ENCODE results near the gene MTX1. TPM values are rescaled to one million over a fixed set of nuclear protein-coding genes. Genes with fewer than 3 reads are reported as not detected.
A peak's percentile ranks its signal among the peaks of the same experiment; 100 is the strongest.

Gene MTX1
- total RNA-seq, 1 experiment from 2014 or later = 69.1 TPM

- H3K4me2 ChIP-seq (ENCODE audit: low read length) = peak overlapping the region; percentile 95
- H4K20me1 ChIP-seq (ENCODE audit: insufficient read depth) = no peaks in the 10 kb centered on the region
- peak overlapping the region; percentile 89 for H3K9ac ChIP-seq (ENCODE audit: low read length)
- ChIA-PET RAD21 (ENCODE audit: low non-redundant PET in 1 of 2, low total read pairs in 2 of 2, uncharacterized antibody in 2 of 2, unreplicated experiment in 2 of 2) (interaction anchor here in 1 of 2 experiments (0.6 to 1.5 kb wide), 3 partner anchors 16 to 21 kb away, joined by 3 read pairs; partner anchors contain the start of gene KRTCAP2), CTCF (interaction anchor here (0.6 to 4.6 kb wide), 14 partner anchors 10 to 210 kb away, joined by 3 to 71 read pairs (median 7); partner anchors contain the start of genes ADAM15, FLAD1, KRTCAP2 and THBS3), POLR2A (interaction anchor here (0.6 to 2.6 kb wide), 12 partner anchors 8 to 220 kb away, joined by 3 to 15 read pairs (median 7); partner anchors contain the start of genes KRTCAP2, MTX1 and THBS3)
- ATAC-seq = peak; percentile 78
- peak overlapping the region; percentile 97 for H3K27ac ChIP-seq (ENCODE audit: low read depth, low read length)
- no peaks in the 10 kb centered on the region for H3K9me2 ChIP-seq (ENCODE audit: insufficient read depth)
- no peaks in the 10 kb centered on the region for H3K9me3 ChIP-seq (ENCODE audit: control insufficient read depth in 1 of 2, insufficient read depth in 1 of 2, low read depth in 1 of 2, low read length in 2 of 2)
- H2AFZ ChIP-seq (ENCODE audit: low read depth, low read length, poor library complexity, severe bottlenecking) = no peak overlapping the region
- no TSS peak for BruUV-seq (replicated peaks)
- peaks cover 15 to 36% of the 10 kb centered on the region in 2 experiments; a peak in 3 of 4 replicates for H3K4me1 ChIP-seq (ENCODE audit: control insufficient read depth in 1 of 2, insufficient read depth in 2 of 2, low read length in 2 of 2)
- no peaks in the 10 kb centered on the region for H3K27me3 ChIP-seq (ENCODE audit: insufficient read depth, low read length)
- H3K4me3 ChIP-seq (replicated peaks in 1 of 2; ENCODE audit: low read depth in 1 of 2, low read length in 2 of 2) = peak overlapping the region; percentile 65 to 66
- H3K79me2 ChIP-seq (ENCODE audit: insufficient read depth, low read length) = peaks cover 9% of the 10 kb centered on the region
- peaks cover 3 to 14% of the 10 kb centered on the region in 2 experiments; a peak in 2 of 4 replicates for H3K36me3 ChIP-seq (ENCODE audit: control insufficient read depth in 1 of 2, insufficient read depth in 2 of 2, low read length in 2 of 2)
- intact Hi-C loops (cut with micrococcal nuclease) = no loop called here
- TF ChIP-seq, protein P1, sequence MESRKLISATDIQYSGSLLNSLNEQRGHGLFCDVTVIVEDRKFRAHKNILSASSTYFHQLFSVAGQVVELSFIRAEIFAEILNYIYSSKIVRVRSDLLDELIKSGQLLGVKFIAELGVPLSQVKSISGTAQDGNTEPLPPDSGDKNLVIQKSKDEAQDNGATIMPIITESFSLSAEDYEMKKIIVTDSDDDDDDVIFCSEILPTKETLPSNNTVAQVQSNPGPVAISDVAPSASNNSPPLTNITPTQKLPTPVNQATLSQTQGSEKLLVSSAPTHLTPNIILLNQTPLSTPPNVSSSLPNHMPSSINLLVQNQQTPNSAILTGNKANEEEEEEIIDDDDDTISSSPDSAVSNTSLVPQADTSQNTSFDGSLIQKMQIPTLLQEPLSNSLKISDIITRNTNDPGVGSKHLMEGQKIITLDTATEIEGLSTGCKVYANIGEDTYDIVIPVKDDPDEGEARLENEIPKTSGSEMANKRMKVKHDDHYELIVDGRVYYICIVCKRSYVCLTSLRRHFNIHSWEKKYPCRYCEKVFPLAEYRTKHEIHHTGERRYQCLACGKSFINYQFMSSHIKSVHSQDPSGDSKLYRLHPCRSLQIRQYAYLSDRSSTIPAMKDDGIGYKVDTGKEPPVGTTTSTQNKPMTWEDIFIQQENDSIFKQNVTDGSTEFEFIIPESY (IDR thresholded peaks at IDR 0.05; ENCODE audit: extremely low read depth, insufficient replicate concordance, low read length) = no peak
- TF ChIP-seq ATF3 (IDR thresholded peaks at IDR 0.05) = no peak
- TF ChIP-seq EZH2 (IDR thresholded peaks at IDR 0.05) = no peak
- no peak for TF ChIP-seq SRF (IDR thresholded peaks at IDR 0.05; ENCODE audit: low read depth)
- TF ChIP-seq JUND (IDR thresholded peaks at IDR 0.05) = no peak
- TF ChIP-seq, protein P2, sequence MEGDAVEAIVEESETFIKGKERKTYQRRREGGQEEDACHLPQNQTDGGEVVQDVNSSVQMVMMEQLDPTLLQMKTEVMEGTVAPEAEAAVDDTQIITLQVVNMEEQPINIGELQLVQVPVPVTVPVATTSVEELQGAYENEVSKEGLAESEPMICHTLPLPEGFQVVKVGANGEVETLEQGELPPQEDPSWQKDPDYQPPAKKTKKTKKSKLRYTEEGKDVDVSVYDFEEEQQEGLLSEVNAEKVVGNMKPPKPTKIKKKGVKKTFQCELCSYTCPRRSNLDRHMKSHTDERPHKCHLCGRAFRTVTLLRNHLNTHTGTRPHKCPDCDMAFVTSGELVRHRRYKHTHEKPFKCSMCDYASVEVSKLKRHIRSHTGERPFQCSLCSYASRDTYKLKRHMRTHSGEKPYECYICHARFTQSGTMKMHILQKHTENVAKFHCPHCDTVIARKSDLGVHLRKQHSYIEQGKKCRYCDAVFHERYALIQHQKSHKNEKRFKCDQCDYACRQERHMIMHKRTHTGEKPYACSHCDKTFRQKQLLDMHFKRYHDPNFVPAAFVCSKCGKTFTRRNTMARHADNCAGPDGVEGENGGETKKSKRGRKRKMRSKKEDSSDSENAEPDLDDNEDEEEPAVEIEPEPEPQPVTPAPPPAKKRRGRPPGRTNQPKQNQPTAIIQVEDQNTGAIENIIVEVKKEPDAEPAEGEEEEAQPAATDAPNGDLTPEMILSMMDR (IDR thresholded peaks at IDR 0.05 in 2 of 3, conservative IDR thresholded peaks at IDR 0.05 in 1 of 3; ENCODE audit: borderline replicate concordance in 1 of 3, insufficient read depth in 1 of 3, low read depth in 2 of 3, low read length in 2 of 3) = peak in 2 of 3 experiments; percentile 97 to 99; a peak in 4 of 6 replicates
- no peak for TF ChIP-seq RAD21 (IDR thresholded peaks at IDR 0.05; ENCODE audit: low read depth)
- no peak for TF ChIP-seq CEBPB (IDR thresholded peaks at IDR 0.05; ENCODE audit: low read depth)
- TF ChIP-seq MAX (IDR thresholded peaks at IDR 0.05) = no peak
- TF ChIP-seq ZNF274 (IDR thresholded peaks at IDR 0.05; ENCODE audit: low read depth, low read length) = no peak
- TF ChIP-seq ELF1 (IDR thresholded peaks at IDR 0.05; ENCODE audit: borderline replicate concordance, low read depth) = no peak
- TF ChIP-seq POLR2A (IDR thresholded peaks at IDR 0.05; ENCODE audit: borderline replicate concordance, extremely low read depth, insufficient read depth, insufficient read length) = peak; percentile 30
- TF ChIP-seq SP1 (IDR thresholded peaks at IDR 0.05; ENCODE audit: low read depth) = no peak
- TF ChIP-seq FOSL1 (IDR thresholded peaks at IDR 0.05; ENCODE audit: low read depth) = no peak
- no peak for TF ChIP-seq TCF7L2 (IDR thresholded peaks at IDR 0.05; ENCODE audit: borderline replicate concordance, extremely low read depth, insufficient read depth, insufficient read length)
- no peak for TF ChIP-seq ZFX (IDR thresholded peaks at IDR 0.05)
- TF ChIP-seq EZH2phosphoT487 (IDR thresholded peaks at IDR 0.05; ENCODE audit: borderline replicate concordance) = no peak
- TF ChIP-seq POLR2AphosphoS5 (IDR thresholded peaks at IDR 0.05; ENCODE audit: low read depth, low read length) = peak; percentile 71
- TF ChIP-seq YY1 (IDR thresholded peaks at IDR 0.05; ENCODE audit: extremely low read depth, insufficient replicate concordance, low read depth, low read length) = peak; percentile 72
- TF ChIP-seq SIN3A (IDR thresholded peaks at IDR 0.05; ENCODE audit: low read depth) = no peak
- DNase-seq (ENCODE audit: low read depth, low spot score) = peak; percentile 79
Observed at GRCh38 chr1:155193275-155193990, 15.1 kb upstream of the MTX1 start.
